Naive B cell (primary cell): ENCODE measurements around the gene GRK2. TPM values are rescaled to one million over a fixed set of nuclear protein-coding genes. Genes with fewer than 3 reads are reported as not detected.
A peak's percentile ranks its signal among the peaks of the same experiment; 100 is the strongest.

ENCODE experiments used
- ATAC-seq, 2 donors: fragments of 150-1000 bp; cut with Tn5 transposase; 2 replicates each; pipeline ENCODE4 v1.10.0; 2021; ENCODE audit warnings: low read depth in 2 of 2, mild to moderate bottlenecking in 2 of 2, moderate library complexity in 2 of 2
- DNase-seq: peaks from one replicate; pipeline ENCODE4 v3.0.0; 2022
- H3K27ac Mint-ChIP-seq, 6 donors: one replicate each; pipeline ENCODE4 v1.8.0; 2020 to 2022; ENCODE audit warnings: mild to moderate bottlenecking in 6 of 6, mixed read lengths in 6 of 6, moderate library complexity in 5 of 6, inconsistent platforms in 2 of 6
- H3K27me3 Mint-ChIP-seq, 3 donors: one replicate each; pipeline ENCODE4 v1.8.0; 2021 to 2022; ENCODE audit warnings: mixed read lengths in 3 of 3, mild to moderate bottlenecking in 1 of 3
- H3K36me3 Mint-ChIP-seq, 2 donors: one replicate each; pipeline ENCODE4 v1.8.0; 2020 to 2022; ENCODE audit warnings: mixed read lengths in 2 of 2, inconsistent platforms in 1 of 2, mild to moderate bottlenecking in 1 of 2
- H3K4me1 Mint-ChIP-seq, 3 donors: one replicate each; pipeline ENCODE4 v1.8.0; 2020 to 2022; ENCODE audit warnings: mixed read lengths in 3 of 3, inconsistent platforms in 1 of 3, mild to moderate bottlenecking in 1 of 3, moderate library complexity in 1 of 3
- H3K4me3 Mint-ChIP-seq, 8 donors: one replicate each; pipeline ENCODE4 v1.8.0; 2020 to 2022; ENCODE audit warnings: mild to moderate bottlenecking in 8 of 8, mixed read lengths in 8 of 8, moderate library complexity in 8 of 8, inconsistent platforms in 2 of 8
- H3K9me3 Mint-ChIP-seq, 7 donors: one replicate each; pipeline ENCODE4 v1.8.0; 2020 to 2022; ENCODE audit warnings: mixed read lengths in 7 of 7, mild to moderate bottlenecking in 5 of 7, inconsistent platforms in 2 of 7, moderate library complexity in 1 of 7
- polyA plus RNA-seq, 6 donors: library from polyadenylated mRNA; unstranded; fragments of 300-500 nt; fragmentation: Illumina TruSeq; gene quantifications; one replicate each; pipeline ENCODE4 v1.2.3, GENCODE V29; 2021; ENCODE audit warnings: low read depth in 6 of 6

Gene GRK2
- polyA plus RNA-seq, 6 donors from 2014 or later: 17.9 to 63.4 (median 31.7) TPM

GRCh38 chr11:67304511-67305113 lies 38.3 kb downstream of the GRK2 start:
- H3K4me1 Mint-ChIP-seq: peaks cover 0 to 5% (median 2%) of the 10 kb centered on the region in 3 donors
- no peaks in the 10 kb centered on the region for H3K9me3 Mint-ChIP-seq
- H3K27me3 Mint-ChIP-seq: no peaks in the 10 kb centered on the region
- H3K27ac Mint-ChIP-seq: no peak overlapping the region
- no peak for ATAC-seq
- no peak for DNase-seq
- no peaks in the 10 kb centered on the region for H3K36me3 Mint-ChIP-seq
- H3K4me3 Mint-ChIP-seq: peak overlapping the region in 2 of 8 donors; percentile 18 to 65

- DNase-seq (no peak), ATAC-seq (no peak)
- H3K4me3 Mint-ChIP-seq: no peak overlapping the region
- no peak overlapping the region for H3K27ac Mint-ChIP-seq
- peaks cover 0 to 5% (median 2%) of the 10 kb centered on the region in 3 donors for H3K4me1 Mint-ChIP-seq
- H3K9me3 Mint-ChIP-seq: no peaks in the 10 kb centered on the region
- H3K36me3 Mint-ChIP-seq: no peaks in the 10 kb centered on the region
- no peaks in the 10 kb centered on the region for H3K27me3 Mint-ChIP-seq
Measured at GRCh38 chr11:67306769-67307544, 40.7 kb downstream of the GRK2 start.

- no peak for ATAC-seq
- Mint-ChIP-seq H3K27ac (no peak overlapping the region), H3K4me3 (no peak overlapping the region), H3K36me3 (no peaks in the 10 kb centered on the region), H3K9me3 (no peaks in the 10 kb centered on the region), H3K27me3 (no peaks in the 10 kb centered on the region), H3K4me1 (peaks cover 3 to 7% (median 6%) of the 10 kb centered on the region in 3 donors)
- no peak for DNase-seq
Measured at GRCh38 chr11:67307545-67308001, 41.3 kb downstream of the GRK2 start.

- ATAC-seq: no peak
- no peak for DNase-seq
- no peak overlapping the region for H3K27ac Mint-ChIP-seq
- no peaks in the 10 kb centered on the region for H3K36me3 Mint-ChIP-seq
- peaks cover 10 to 11% (median 10%) of the 10 kb centered on the region in 3 donors for H3K4me1 Mint-ChIP-seq
- H3K27me3 Mint-ChIP-seq: no peaks in the 10 kb centered on the region
- no peaks in the 10 kb centered on the region for H3K9me3 Mint-ChIP-seq
- no peak overlapping the region for H3K4me3 Mint-ChIP-seq
Measured at GRCh38 chr11:67308031-67308866, 42.0 kb downstream of the GRK2 start.

- ATAC-seq (no peak), DNase-seq (no peak)
- Mint-ChIP-seq H3K9me3 (no peaks in the 10 kb centered on the region), H3K4me1 (peaks cover 14 to 17% (median 16%) of the 10 kb centered on the region in 3 donors), H3K27me3 (no peaks in the 10 kb centered on the region), H3K27ac (no peak overlapping the region), H3K36me3 (no peaks in the 10 kb centered on the region), H3K4me3 (no peak overlapping the region)
Measured at GRCh38 chr11:67309166-67309565, 42.9 kb downstream of the GRK2 start.

GRCh38 chr11:67309661-67310061 lies 43.4 kb downstream of the GRK2 start:
- Mint-ChIP-seq H3K36me3 (no peaks in the 10 kb centered on the region), H3K4me1 (peaks cover 12 to 19% (median 18%) of the 10 kb centered on the region in 3 donors), H3K27ac (no peak overlapping the region), H3K27me3 (no peaks in the 10 kb centered on the region), H3K4me3 (peak overlapping the region in 1 of 8 donors; percentile 16), H3K9me3 (no peaks in the 10 kb centered on the region)
- ATAC-seq (no peak), DNase-seq (no peak)

- H3K36me3 Mint-ChIP-seq: no peaks in the 10 kb centered on the region
- H3K27me3 Mint-ChIP-seq: no peaks in the 10 kb centered on the region
- DNase-seq (no peak), ATAC-seq (no peak)
- peak overlapping the region in 1 of 6 donors; percentile 44 for H3K27ac Mint-ChIP-seq
- H3K4me3 Mint-ChIP-seq: no peak overlapping the region
- H3K4me1 Mint-ChIP-seq: peaks cover 12 to 19% (median 18%) of the 10 kb centered on the region in 3 donors
- H3K9me3 Mint-ChIP-seq: no peaks in the 10 kb centered on the region
Measured at GRCh38 chr11:67310246-67311050, 44.2 kb downstream of the GRK2 start.

- H3K4me3 Mint-ChIP-seq: no peak overlapping the region
- no peaks in the 10 kb centered on the region for H3K27me3 Mint-ChIP-seq
- no peaks in the 10 kb centered on the region for H3K36me3 Mint-ChIP-seq
Measured at GRCh38 chr11:67311051-67311555, 44.8 kb downstream of the GRK2 start.

GRCh38 chr11:67311556-67312082 lies 45.3 kb downstream of the GRK2 start:
- no peaks in the 10 kb centered on the region for H3K27me3 Mint-ChIP-seq
- H3K4me1 Mint-ChIP-seq: peaks cover 14 to 22% (median 18%) of the 10 kb centered on the region in 3 donors
- peak overlapping the region in 1 of 6 donors; percentile 75 for H3K27ac Mint-ChIP-seq
- DNase-seq: no peak
- H3K4me3 Mint-ChIP-seq: no peak overlapping the region
- no peaks in the 10 kb centered on the region for H3K9me3 Mint-ChIP-seq
- ATAC-seq: no peak
- no peaks in the 10 kb centered on the region for H3K36me3 Mint-ChIP-seq

More at GRCh38 chr11:67311051-67311555, 44.8 kb downstream of the GRK2 start:
- peaks cover 12 to 19% (median 18%) of the 10 kb centered on the region in 3 donors for H3K4me1 Mint-ChIP-seq
- no peak for ATAC-seq
- H3K27ac Mint-ChIP-seq: peak overlapping the region in 1 of 6 donors; percentile 44
- no peaks in the 10 kb centered on the region for H3K9me3 Mint-ChIP-seq
- no peak for DNase-seq

GRCh38 chr11:67312187-67313021 lies 46.1 kb downstream of the GRK2 start:
- peak overlapping the region in 2 of 8 donors; percentile 6 to 13 for H3K4me3 Mint-ChIP-seq
- peaks cover 17 to 27% (median 19%) of the 10 kb centered on the region in 3 donors for H3K4me1 Mint-ChIP-seq
- H3K9me3 Mint-ChIP-seq: no peaks in the 10 kb centered on the region
- no peaks in the 10 kb centered on the region for H3K36me3 Mint-ChIP-seq
- no peaks in the 10 kb centered on the region for H3K27me3 Mint-ChIP-seq
- ATAC-seq (no peak), DNase-seq (no peak)
- peak overlapping the region in 3 of 6 donors; percentile 1 to 92 (median 53) for H3K27ac Mint-ChIP-seq

- H3K4me3 Mint-ChIP-seq: peak overlapping the region in 3 of 8 donors; percentile 3 to 54 (median 16)
- no peak for DNase-seq
Measured at GRCh38 chr11:67313125-67313890, 47.0 kb downstream of the GRK2 start.

More at GRCh38 chr11:67313125-67313890, 47.0 kb downstream of the GRK2 start:
- no peaks in the 10 kb centered on the region for H3K27me3 Mint-ChIP-seq
- peaks cover 0 to 4% of the 10 kb centered on the region in 2 donors for H3K36me3 Mint-ChIP-seq
- no peaks in the 10 kb centered on the region for H3K9me3 Mint-ChIP-seq
- no peak for ATAC-seq
- H3K4me1 Mint-ChIP-seq: peaks cover 21 to 34% (median 24%) of the 10 kb centered on the region in 3 donors
- H3K27ac Mint-ChIP-seq: peak overlapping the region in 4 of 6 donors; percentile 1 to 57 (median 40)
